ENCODE data around the gene BMP6. TPM values are rescaled to one million over a fixed set of nuclear protein-coding genes. Genes with fewer than 3 reads are reported as not detected.
A peak's percentile ranks its signal among the peaks of the same experiment; 100 is the strongest.

BMP6 gene
- total and polyA plus RNA-seq, 9 donors = 3.4 to 28.1 (median 8.3) TPM

GRCh38 chr6:7719364-7719850, 6.5 kb upstream of the BMP6 start:
- no peak for DNase-seq
- WGBS, 3 donors = 72 to 79% (median 75%) methylated on average over 6 of the region's 6 CpGs

GRCh38 chr6:7720346-7720745, 5.6 kb upstream of the BMP6 start:
- Histone ChIP-seq H3K36me3 (no peaks in the 10 kb centered on the region), H3K4me3 (no peak overlapping the region), H3K9me3 (no peaks in the 10 kb centered on the region), H3K27ac (no peak overlapping the region), H3K27me3 (no peaks in the 10 kb centered on the region), H3K4me1 (ENCODE audit: insufficient read depth) (peaks cover under 1% of the 10 kb centered on the region)
- TF ChIP-seq CTCF (IDR thresholded peaks at IDR 0.05) (no peak), EP300 (IDR thresholded peaks at IDR 0.05) (no peak), POLR2A (IDR thresholded peaks at IDR 0.05) (no peak)
- no peak for DNase-seq
- 93 to 99% (median 97%) methylated on average over 2 of the region's 2 CpGs for WGBS, 3 donors
- intact Hi-C loops (cut with DNase I) = loop anchor here in 3 of 4 donors (5.0 to 10.0 kb wide), 6 partner anchors 194 to 504 kb away; partner anchors contain the start of gene TXNDC5 (in 1 of the 3)

More at GRCh38 chr6:7719364-7719850, 6.5 kb upstream of the BMP6 start:
- Histone ChIP-seq H3K4me1 (ENCODE audit: insufficient read depth) (no peaks in the 10 kb centered on the region), H3K9me3 (no peaks in the 10 kb centered on the region), H3K4me3 (no peak overlapping the region), H3K36me3 (no peaks in the 10 kb centered on the region), H3K27ac (no peak overlapping the region), H3K27me3 (no peaks in the 10 kb centered on the region)
- no peak for TF ChIP-seq CTCF (IDR thresholded peaks at IDR 0.05)
- TF ChIP-seq EP300 (IDR thresholded peaks at IDR 0.05) = no peak
- TF ChIP-seq POLR2A (IDR thresholded peaks at IDR 0.05) = no peak
- intact Hi-C loops (cut with DNase I) = no loop called here

GRCh38 chr6:7721649-7722048, 4.2 kb upstream of the BMP6 start:
- Histone ChIP-seq H3K27me3 (no peaks in the 10 kb centered on the region), H3K27ac (no peak overlapping the region), H3K36me3 (no peaks in the 10 kb centered on the region), H3K4me3 (no peak overlapping the region), H3K4me1 (ENCODE audit: insufficient read depth) (peaks cover 2% of the 10 kb centered on the region), H3K9me3 (no peaks in the 10 kb centered on the region)
- 6 to 14% (median 8%) methylated on average over 3 of the region's 3 CpGs for WGBS, 3 donors
- TF ChIP-seq POLR2A (IDR thresholded peaks at IDR 0.05) (no peak), CTCF (IDR thresholded peaks at IDR 0.05) (no peak), EP300 (IDR thresholded peaks at IDR 0.05) (no peak)
- DNase-seq = no peak
- intact Hi-C loops (cut with DNase I) = loop anchor here in 3 of 4 donors (5.0 to 10.0 kb wide), 6 partner anchors 193 to 503 kb away; partner anchors contain the start of gene TXNDC5 (in 1 of the 3)

- peaks cover 2% of the 10 kb centered on the region for H3K4me1 ChIP-seq (ENCODE audit: insufficient read depth)
- H3K27ac ChIP-seq = no peak overlapping the region
- no peaks in the 10 kb centered on the region for H3K9me3 ChIP-seq
- H3K36me3 ChIP-seq = no peaks in the 10 kb centered on the region
- intact Hi-C loops (cut with DNase I) = loop anchor here in 3 of 4 donors (5.0 to 10.0 kb wide), 6 partner anchors 192 to 502 kb away; partner anchors contain the start of gene TXNDC5 (in 1 of the 3)
- peak; percentile 68 to 88 (median 86) for DNase-seq
- WGBS, 3 donors = 0 to 1% (median 0%) methylated on average over 10 of the region's 10 CpGs
- no peaks in the 10 kb centered on the region for H3K27me3 ChIP-seq
- TF ChIP-seq CTCF (IDR thresholded peaks at IDR 0.05) = peak; percentile 12 to 60 (median 57)
- no peak for TF ChIP-seq EP300 (IDR thresholded peaks at IDR 0.05)
- no peak for TF ChIP-seq POLR2A (IDR thresholded peaks at IDR 0.05)
- H3K4me3 ChIP-seq = no peak overlapping the region
Measured at GRCh38 chr6:7723041-7723447, 2.9 kb upstream of the BMP6 start.

All from ovary (tissue), 9 donors.